Measurements from ENCODE around the gene MBD3L2. TPM values are rescaled to one million over a fixed set of nuclear protein-coding genes. Genes with fewer than 3 reads are reported as not detected.

MBD3L2 gene
- total and polyA plus RNA-seq, 9 of the 15 experiments (the other 6 are each of a cell fraction or from before 2014, with no cell fraction given) = not detected

DNA sequence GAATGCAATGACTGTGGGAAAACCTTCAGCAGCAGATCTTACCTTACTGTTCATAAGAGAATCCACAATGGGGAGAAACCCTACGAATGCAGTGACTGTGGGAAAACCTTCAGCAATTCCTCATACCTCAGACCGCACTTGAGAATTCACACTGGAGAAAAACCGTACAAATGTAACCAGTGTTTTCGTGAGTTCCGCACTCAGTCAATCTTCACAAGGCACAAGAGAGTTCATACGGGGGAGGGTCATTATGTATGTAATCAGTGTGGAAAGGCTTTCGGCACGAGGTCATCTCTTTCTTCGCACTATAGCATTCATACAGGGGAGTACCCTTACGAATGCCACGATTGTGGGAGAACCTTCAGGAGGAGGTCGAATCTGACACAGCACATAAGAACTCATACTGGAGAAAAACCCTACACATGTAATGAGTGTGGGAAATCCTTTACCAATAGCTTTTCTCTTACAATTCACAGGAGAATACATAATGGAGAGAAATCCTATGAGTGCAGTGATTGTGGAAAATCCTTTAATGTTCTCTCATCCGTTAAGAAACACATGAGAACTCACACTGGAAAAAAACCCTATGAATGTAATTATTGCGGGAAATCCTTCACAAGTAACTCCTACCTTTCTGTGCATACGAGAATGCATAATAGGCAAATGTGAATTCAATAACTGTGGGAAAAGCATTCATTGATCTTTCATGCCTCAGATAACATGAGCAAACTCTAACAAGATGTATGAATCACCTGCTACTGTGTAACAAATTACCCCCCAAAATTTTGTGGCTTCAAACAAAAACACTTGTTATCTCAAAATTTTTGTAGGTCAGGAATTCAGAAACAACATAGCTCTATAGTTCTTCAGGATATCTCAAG lies 34.2 kb downstream of the MBD3L2 start (continued):
- TF ChIP-seq, protein P1, sequence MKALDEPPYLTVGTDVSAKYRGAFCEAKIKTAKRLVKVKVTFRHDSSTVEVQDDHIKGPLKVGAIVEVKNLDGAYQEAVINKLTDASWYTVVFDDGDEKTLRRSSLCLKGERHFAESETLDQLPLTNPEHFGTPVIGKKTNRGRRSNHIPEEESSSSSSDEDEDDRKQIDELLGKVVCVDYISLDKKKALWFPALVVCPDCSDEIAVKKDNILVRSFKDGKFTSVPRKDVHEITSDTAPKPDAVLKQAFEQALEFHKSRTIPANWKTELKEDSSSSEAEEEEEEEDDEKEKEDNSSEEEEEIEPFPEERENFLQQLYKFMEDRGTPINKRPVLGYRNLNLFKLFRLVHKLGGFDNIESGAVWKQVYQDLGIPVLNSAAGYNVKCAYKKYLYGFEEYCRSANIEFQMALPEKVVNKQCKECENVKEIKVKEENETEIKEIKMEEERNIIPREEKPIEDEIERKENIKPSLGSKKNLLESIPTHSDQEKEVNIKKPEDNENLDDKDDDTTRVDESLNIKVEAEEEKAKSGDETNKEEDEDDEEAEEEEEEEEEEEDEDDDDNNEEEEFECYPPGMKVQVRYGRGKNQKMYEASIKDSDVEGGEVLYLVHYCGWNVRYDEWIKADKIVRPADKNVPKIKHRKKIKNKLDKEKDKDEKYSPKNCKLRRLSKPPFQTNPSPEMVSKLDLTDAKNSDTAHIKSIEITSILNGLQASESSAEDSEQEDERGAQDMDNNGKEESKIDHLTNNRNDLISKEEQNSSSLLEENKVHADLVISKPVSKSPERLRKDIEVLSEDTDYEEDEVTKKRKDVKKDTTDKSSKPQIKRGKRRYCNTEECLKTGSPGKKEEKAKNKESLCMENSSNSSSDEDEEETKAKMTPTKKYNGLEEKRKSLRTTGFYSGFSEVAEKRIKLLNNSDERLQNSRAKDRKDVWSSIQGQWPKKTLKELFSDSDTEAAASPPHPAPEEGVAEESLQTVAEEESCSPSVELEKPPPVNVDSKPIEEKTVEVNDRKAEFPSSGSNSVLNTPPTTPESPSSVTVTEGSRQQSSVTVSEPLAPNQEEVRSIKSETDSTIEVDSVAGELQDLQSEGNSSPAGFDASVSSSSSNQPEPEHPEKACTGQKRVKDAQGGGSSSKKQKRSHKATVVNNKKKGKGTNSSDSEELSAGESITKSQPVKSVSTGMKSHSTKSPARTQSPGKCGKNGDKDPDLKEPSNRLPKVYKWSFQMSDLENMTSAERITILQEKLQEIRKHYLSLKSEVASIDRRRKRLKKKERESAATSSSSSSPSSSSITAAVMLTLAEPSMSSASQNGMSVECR (CRISPR knock-in tag; IDR thresholded peaks at IDR 0.05) = no peak
- TF ChIP-seq IFI16 (CRISPR knock-in tag; IDR thresholded peaks at IDR 0.05) = no peak
- TF ChIP-seq, protein P2, sequence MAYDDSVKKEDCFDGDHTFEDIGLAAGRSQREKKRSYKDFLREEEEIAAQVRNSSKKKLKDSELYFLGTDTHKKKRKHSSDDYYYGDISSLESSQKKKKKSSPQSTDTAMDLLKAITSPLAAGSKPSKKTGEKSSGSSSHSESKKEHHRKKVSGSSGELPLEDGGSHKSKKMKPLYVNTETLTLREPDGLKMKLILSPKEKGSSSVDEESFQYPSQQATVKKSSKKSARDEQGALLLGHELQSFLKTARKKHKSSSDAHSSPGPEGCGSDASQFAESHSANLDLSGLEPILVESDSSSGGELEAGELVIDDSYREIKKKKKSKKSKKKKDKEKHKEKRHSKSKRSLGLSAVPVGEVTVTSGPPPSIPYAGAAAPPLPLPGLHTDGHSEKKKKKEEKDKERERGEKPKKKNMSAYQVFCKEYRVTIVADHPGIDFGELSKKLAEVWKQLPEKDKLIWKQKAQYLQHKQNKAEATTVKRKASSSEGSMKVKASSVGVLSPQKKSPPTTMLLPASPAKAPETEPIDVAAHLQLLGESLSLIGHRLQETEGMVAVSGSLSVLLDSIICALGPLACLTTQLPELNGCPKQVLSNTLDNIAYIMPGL (CRISPR knock-in tag; IDR thresholded peaks at IDR 0.05) = no peak
- no peak; the same call in 1 of the 2 replicates for TF ChIP-seq GTF2A2 (tag; IDR thresholded peaks at IDR 0.05)
- TF ChIP-seq FOXA3 (CRISPR knock-in tag; conservative IDR thresholded peaks at IDR 0.05 in 1 of 2, IDR thresholded peaks at IDR 0.05 in 1 of 2) = no peak
- TF ChIP-seq SMARCE1 (IDR thresholded peaks at IDR 0.05) = no peak
- no peak for TF ChIP-seq RNF2 (IDR thresholded peaks at IDR 0.05)
- no peak for TF ChIP-seq LCOR (CRISPR knock-in tag; IDR thresholded peaks at IDR 0.05)
- TF ChIP-seq ZNF174 (CRISPR knock-in tag; IDR thresholded peaks at IDR 0.05) = no peak
- no peak for TF ChIP-seq ZNF699 (CRISPR knock-in tag; IDR thresholded peaks at IDR 0.05; ENCODE audit: insufficient replicate concordance)
- TF ChIP-seq ZBED1 (IDR thresholded peaks at IDR 0.05) = peak; percentile 54; the same call in 1 of the 2 replicates
- TF ChIP-seq SOX6 (IDR thresholded peaks at IDR 0.05) = peak; percentile 19; the same call in 1 of the 2 replicates
- TF ChIP-seq, protein P3, sequence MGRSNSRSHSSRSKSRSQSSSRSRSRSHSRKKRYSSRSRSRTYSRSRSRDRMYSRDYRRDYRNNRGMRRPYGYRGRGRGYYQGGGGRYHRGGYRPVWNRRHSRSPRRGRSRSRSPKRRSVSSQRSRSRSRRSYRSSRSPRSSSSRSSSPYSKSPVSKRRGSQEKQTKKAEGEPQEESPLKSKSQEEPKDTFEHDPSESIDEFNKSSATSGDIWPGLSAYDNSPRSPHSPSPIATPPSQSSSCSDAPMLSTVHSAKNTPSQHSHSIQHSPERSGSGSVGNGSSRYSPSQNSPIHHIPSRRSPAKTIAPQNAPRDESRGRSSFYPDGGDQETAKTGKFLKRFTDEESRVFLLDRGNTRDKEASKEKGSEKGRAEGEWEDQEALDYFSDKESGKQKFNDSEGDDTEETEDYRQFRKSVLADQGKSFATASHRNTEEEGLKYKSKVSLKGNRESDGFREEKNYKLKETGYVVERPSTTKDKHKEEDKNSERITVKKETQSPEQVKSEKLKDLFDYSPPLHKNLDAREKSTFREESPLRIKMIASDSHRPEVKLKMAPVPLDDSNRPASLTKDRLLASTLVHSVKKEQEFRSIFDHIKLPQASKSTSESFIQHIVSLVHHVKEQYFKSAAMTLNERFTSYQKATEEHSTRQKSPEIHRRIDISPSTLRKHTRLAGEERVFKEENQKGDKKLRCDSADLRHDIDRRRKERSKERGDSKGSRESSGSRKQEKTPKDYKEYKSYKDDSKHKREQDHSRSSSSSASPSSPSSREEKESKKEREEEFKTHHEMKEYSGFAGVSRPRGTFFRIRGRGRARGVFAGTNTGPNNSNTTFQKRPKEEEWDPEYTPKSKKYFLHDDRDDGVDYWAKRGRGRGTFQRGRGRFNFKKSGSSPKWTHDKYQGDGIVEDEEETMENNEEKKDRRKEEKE (IDR thresholded peaks at IDR 0.05; ENCODE audit: borderline replicate concordance in 1 of 2, control insufficient read depth in 1 of 2, low read depth in 2 of 2, low read length in 1 of 2) = 0 out of 4 replicates have a peak, but pooled peaks of 1 of the 2 experiments have one; percentile 32
- TF ChIP-seq POLR3A (IDR thresholded peaks at IDR 0.05; ENCODE audit: borderline replicate concordance, extremely low read depth, insufficient read depth, insufficient read length) = no peak
